Keratinocyte (primary cell): ENCODE results near the gene TNNT3. TPM values are rescaled to one million over a fixed set of nuclear protein-coding genes. Genes with fewer than 3 reads are reported as not detected.

Experiments
- DNase-seq: peaks from one replicate; pipeline ENCODE4 v3.0.0-alpha.2; 2011; ENCODE audit warnings: low read depth, missing footprints, low spot score
- FAIRE-seq: peaks from 2 replicates; lab custom pipeline; 2011; peaks lifted over from hg19 to GRCh38; lab: Jason Lieb, UNC
- H2AFZ ChIP-seq: 2 replicates; pipeline ENCODE4 v1.6.0; 2012; ENCODE audit warnings: low read length, control low read depth, inconsistent platforms; ENCODE audit not compliant: control insufficient read depth
- H3K27ac ChIP-seq: 2 replicates; pipeline ENCODE4 v1.5.1; 2011; ENCODE audit warnings: low read length; ENCODE audit not compliant: control insufficient read depth, insufficient read depth
- H3K27me3 ChIP-seq: 3 replicates; pipeline ENCODE4 v1.6.0; 2011; ENCODE audit warnings: low read length; ENCODE audit not compliant: control insufficient read depth, insufficient read depth; ENCODE audit errors: extremely low read depth
- H3K36me3 ChIP-seq, 2 experiments: 2 replicates in 1 of 2; 3 replicates in 1 of 2; pipeline ENCODE4 v1.5.1; 2011; ENCODE audit warnings: low read length in 2 of 2, mild to moderate bottlenecking in 1 of 2; ENCODE audit not compliant: control insufficient read depth in 2 of 2, insufficient read depth in 2 of 2; ENCODE audit errors: extremely low read depth in 1 of 2
- H3K4me1 ChIP-seq: 3 replicates; pipeline ENCODE4 v1.5.1; 2011; ENCODE audit warnings: low read length; ENCODE audit not compliant: control insufficient read depth, insufficient read depth; ENCODE audit errors: extremely low read depth
- H3K4me2 ChIP-seq: 3 replicates; pipeline ENCODE4 v1.6.0; 2011; ENCODE audit warnings: low read depth, low read length; ENCODE audit not compliant: control insufficient read depth, insufficient read depth; ENCODE audit errors: extremely low read depth
- H3K4me3 ChIP-seq, 3 experiments: fragments of 200-600 bp in 1 of 3; sonication (generic) in 1 of 3; 2 replicates in 2 of 3; 3 replicates in 1 of 3; pipeline ENCODE4 v1.5.1; 2011 to 2016; ENCODE audit warnings: low read length in 3 of 3, mild to moderate bottlenecking in 3 of 3, control low read depth in 2 of 3, inconsistent platforms in 1 of 3, low read depth in 1 of 3, mixed read lengths in 1 of 3, mixed run types in 1 of 3, moderate library complexity in 1 of 3; ENCODE audit not compliant: control insufficient read depth in 2 of 3, insufficient read depth in 2 of 3; ENCODE audit errors: extremely low read depth in 1 of 3
- H3K79me2 ChIP-seq: 2 replicates; pipeline ENCODE4 v1.6.0; 2012; ENCODE audit warnings: low read length; ENCODE audit not compliant: control insufficient read depth, insufficient read depth
- H3K9ac ChIP-seq: 3 replicates; pipeline ENCODE4 v1.6.0; 2011; ENCODE audit warnings: low read length; ENCODE audit not compliant: control insufficient read depth, insufficient read depth; ENCODE audit errors: extremely low read depth
- H3K9me1 ChIP-seq: 3 replicates; pipeline ENCODE4 v1.6.0; 2011; ENCODE audit warnings: low read length; ENCODE audit not compliant: control insufficient read depth, insufficient read depth; ENCODE audit errors: extremely low read depth
- H3K9me3 ChIP-seq: 2 replicates; pipeline ENCODE4 v1.5.1; 2012; ENCODE audit warnings: low read depth, low read length; ENCODE audit not compliant: control insufficient read depth
- H4K20me1 ChIP-seq: 3 replicates; pipeline ENCODE4 v1.6.0; 2011; ENCODE audit warnings: low read length; ENCODE audit not compliant: control insufficient read depth, insufficient read depth; ENCODE audit errors: extremely low read depth
- EZH2 ChIP-seq: IDR thresholded peaks from one replicate; pipeline ENCODE4 v1.6.1; 2012; ENCODE audit warnings: inconsistent platforms, mild to moderate bottlenecking, low read length, moderate library complexity
- dilution Hi-C: fragments of 300-500 bp; cut with MboI; formaldehyde crosslinking; loops from one replicate; pipeline ENCODE4 v1.7.0; 2020; ENCODE audit warnings: low sequenced_read_pairs; ENCODE audit not compliant: extremely low pct_ligation_motif_present
- polyA plus RNA-seq, 5 experiments: library from polyadenylated mRNA; depleted of rRNA in 3 of 5; stranded (reverse) in 3 of 5; stranded (forward) in 1 of 5; unstranded in 1 of 5; fragments of >200 nt; gene quantifications; 1 replicate in 1 of 5; 2 replicates in 3 of 5; 3 replicates in 1 of 5; pipeline versions ENCODE4 v1.2.1 to v1.2.3, GENCODE V29; 2011 to 2012; ENCODE audit warnings: missing spikeins in 2 of 5, low read depth in 1 of 5, low replicate concordance in 1 of 5
- TF ChIP-seq, protein P1 (sequence below), 3 experiments: IDR thresholded peaks in 1 of 3; conservative IDR thresholded peaks in 1 of 3; optimal IDR thresholded peaks in 1 of 3; 2 replicates in 2 of 3; 3 replicates in 1 of 3; pipeline versions ENCODE3 to v1.5.1; 2011; ENCODE audit warnings: low read length in 3 of 3, mild to moderate bottlenecking in 3 of 3, moderate library complexity in 2 of 3, control low read depth in 1 of 3, inconsistent platforms in 1 of 3; ENCODE audit not compliant: insufficient read depth in 2 of 3; ENCODE audit errors: extremely low read depth in 1 of 3

TNNT3 gene
- polyA plus RNA-seq, 1 donor (not counting 4 experiments of a cell fraction or from before 2014, with no cell fraction given), result 0.09 TPM

- Histone ChIP-seq H3K27me3 (peaks cover 3% of the 10 kb centered on the region), H3K4me2 (no peak overlapping the region), H3K4me3 (no peak overlapping the region), H3K9me1 (no peaks in the 10 kb centered on the region), H3K9me3 (no peaks in the 10 kb centered on the region), H3K4me1 (no peaks in the 10 kb centered on the region), H3K36me3 (no peaks in the 10 kb centered on the region), H2AFZ (no peak overlapping the region), H3K79me2 (no peaks in the 10 kb centered on the region), H3K27ac (no peak overlapping the region), H4K20me1 (no peaks in the 10 kb centered on the region), H3K9ac (no peak overlapping the region)
- dilution Hi-C loops, result no loop called here
- FAIRE-seq (no peak), DNase-seq (no peak)
- TF ChIP-seq, protein P1, sequence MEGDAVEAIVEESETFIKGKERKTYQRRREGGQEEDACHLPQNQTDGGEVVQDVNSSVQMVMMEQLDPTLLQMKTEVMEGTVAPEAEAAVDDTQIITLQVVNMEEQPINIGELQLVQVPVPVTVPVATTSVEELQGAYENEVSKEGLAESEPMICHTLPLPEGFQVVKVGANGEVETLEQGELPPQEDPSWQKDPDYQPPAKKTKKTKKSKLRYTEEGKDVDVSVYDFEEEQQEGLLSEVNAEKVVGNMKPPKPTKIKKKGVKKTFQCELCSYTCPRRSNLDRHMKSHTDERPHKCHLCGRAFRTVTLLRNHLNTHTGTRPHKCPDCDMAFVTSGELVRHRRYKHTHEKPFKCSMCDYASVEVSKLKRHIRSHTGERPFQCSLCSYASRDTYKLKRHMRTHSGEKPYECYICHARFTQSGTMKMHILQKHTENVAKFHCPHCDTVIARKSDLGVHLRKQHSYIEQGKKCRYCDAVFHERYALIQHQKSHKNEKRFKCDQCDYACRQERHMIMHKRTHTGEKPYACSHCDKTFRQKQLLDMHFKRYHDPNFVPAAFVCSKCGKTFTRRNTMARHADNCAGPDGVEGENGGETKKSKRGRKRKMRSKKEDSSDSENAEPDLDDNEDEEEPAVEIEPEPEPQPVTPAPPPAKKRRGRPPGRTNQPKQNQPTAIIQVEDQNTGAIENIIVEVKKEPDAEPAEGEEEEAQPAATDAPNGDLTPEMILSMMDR (optimal IDR thresholded peaks at IDR 0.05 in 1 of 3, IDR thresholded peaks at IDR 0.05 in 1 of 3, conservative IDR thresholded peaks at IDR 0.05 in 1 of 3; ENCODE audit: extremely low read depth in 1 of 3, insufficient read depth in 2 of 3, low read length in 3 of 3), result no peak
- no peak for TF ChIP-seq EZH2
Observed at GRCh38 chr11:1887451-1888346, 31.8 kb upstream of the TNNT3 start.

GRCh38 chr11:1888347-1888753 lies 31.2 kb upstream of the TNNT3 start:
- no peak for DNase-seq
- Histone ChIP-seq H3K36me3 (no peaks in the 10 kb centered on the region), H4K20me1 (no peaks in the 10 kb centered on the region), H3K4me3 (no peak overlapping the region), H3K9ac (no peak overlapping the region), H3K79me2 (no peaks in the 10 kb centered on the region), H3K27ac (no peak overlapping the region), H3K4me2 (no peak overlapping the region), H3K27me3 (peaks cover 3% of the 10 kb centered on the region), H3K4me1 (no peaks in the 10 kb centered on the region), H2AFZ (no peak overlapping the region), H3K9me1 (no peaks in the 10 kb centered on the region), H3K9me3 (no peaks in the 10 kb centered on the region)
- no peak for FAIRE-seq
- dilution Hi-C loops, result no loop called here
- TF ChIP-seq, protein P1 (optimal IDR thresholded peaks at IDR 0.05 in 1 of 3, IDR thresholded peaks at IDR 0.05 in 1 of 3, conservative IDR thresholded peaks at IDR 0.05 in 1 of 3; ENCODE audit: extremely low read depth in 1 of 3, insufficient read depth in 2 of 3, low read length in 3 of 3), result no peak
- no peak for TF ChIP-seq EZH2
